CD14-positive monocyte (primary cell): ENCODE measurements around the gene KRTAP4-16. TPM values are rescaled to one million over a fixed set of nuclear protein-coding genes. Genes with fewer than 3 reads are reported as not detected.
"Not testable (repeated sequence)": the region's sequence is repeated elsewhere in the genome, so short reads cannot be mapped to it uniquely, and the experiment has no call there.

ENCODE experiments used
- DNase-seq, 3 donors: peaks; one replicate each; pipeline ENCODE4 v3.0.0-alpha.2; 2011 to 2022
- H2AFZ ChIP-seq: 2 replicates; pipeline ENCODE4 v1.6.0; 2012; ENCODE audit warnings: mild to moderate bottlenecking, low read depth, low read length, inconsistent platforms; ENCODE audit not compliant: insufficient read depth, poor library complexity, severe bottlenecking
- H3K27ac ChIP-seq, 2 donors: 1 replicate in 1 of 2; 2 replicates in 1 of 2; pipeline ENCODE4 v1.5.1; 2012 to 2013; ENCODE audit warnings: low read length in 2 of 2, control low read depth in 1 of 2, inconsistent platforms in 1 of 2, low read depth in 1 of 2, mild to moderate bottlenecking in 1 of 2
- H3K27me3 ChIP-seq, 2 donors: one replicate each; pipeline versions ENCODE4 v1.6.0 to v1.6.1; 2011 to 2013; ENCODE audit warnings: low read length in 2 of 2; ENCODE audit not compliant: control insufficient read depth in 2 of 2, insufficient read depth in 2 of 2
- H3K36me3 ChIP-seq, 2 donors: replicated peaks in 1 of 2; 1 replicate in 1 of 2; 2 replicates in 1 of 2; pipeline versions ENCODE4 v1.5.1 to v1.6.1; 2012 to 2013; ENCODE audit warnings: low read length in 2 of 2, control low read depth in 1 of 2, inconsistent platforms in 1 of 2, mild to moderate bottlenecking in 1 of 2; ENCODE audit not compliant: insufficient read depth in 2 of 2, control insufficient read depth in 1 of 2
- H3K4me1 ChIP-seq, 2 donors: 1 replicate in 1 of 2; 2 replicates in 1 of 2; pipeline versions ENCODE4 v1.5.1 to v1.6.1; 2012 to 2013; ENCODE audit warnings: low read length in 2 of 2, control low read depth in 1 of 2, inconsistent platforms in 1 of 2, mild to moderate bottlenecking in 1 of 2, moderate library complexity in 1 of 2; ENCODE audit not compliant: insufficient read depth in 2 of 2, control insufficient read depth in 1 of 2
- H3K4me2 ChIP-seq: replicated peaks from 2 replicates; pipeline ENCODE3; 2012; ENCODE audit warnings: low read length, moderate library complexity, mild to moderate bottlenecking; ENCODE audit not compliant: poor library complexity, severe bottlenecking; ENCODE audit errors: extremely low read depth
- H3K4me3 ChIP-seq, 3 experiments: fragments of 200-600 bp in 1 of 3; sonication (generic) in 1 of 3; replicated peaks in 1 of 3; 1 replicate in 2 of 3; 2 replicates in 1 of 3; pipeline ENCODE4 v1.5.1; 2011 to 2013; ENCODE audit warnings: low read length in 3 of 3, mild to moderate bottlenecking in 3 of 3, control low read depth in 2 of 3, low read depth in 2 of 3, inconsistent platforms in 1 of 3, moderate library complexity in 1 of 3
- H3K79me2 ChIP-seq: 2 replicates; pipeline ENCODE4 v1.6.0; 2012; ENCODE audit warnings: mild to moderate bottlenecking, control low read depth, inconsistent platforms, low read length, moderate library complexity; ENCODE audit not compliant: insufficient read depth
- H3K9ac ChIP-seq: 2 replicates; pipeline ENCODE4 v1.6.0; 2017; ENCODE audit warnings: low read length, mild to moderate bottlenecking; ENCODE audit not compliant: insufficient read depth, poor library complexity, severe bottlenecking
- H3K9me3 ChIP-seq, 2 donors: replicated peaks in 1 of 2; 1 replicate in 1 of 2; 2 replicates in 1 of 2; pipeline versions ENCODE4 v1.5.1 to v1.6.1; 2012 to 2013; ENCODE audit warnings: low read length in 2 of 2, control low read depth in 1 of 2; ENCODE audit not compliant: control insufficient read depth in 1 of 2, insufficient read depth in 1 of 2
- H4K20me1 ChIP-seq: 2 replicates; pipeline ENCODE4 v1.6.0; 2012; ENCODE audit warnings: mild to moderate bottlenecking, low read length, control low read depth, moderate library complexity; ENCODE audit not compliant: insufficient read depth
- H3K27ac Mint-ChIP-seq, 7 donors: one replicate each; pipeline ENCODE4 v1.8.0; 2020; ENCODE audit warnings: mild to moderate bottlenecking in 7 of 7, mixed read lengths in 7 of 7, moderate library complexity in 6 of 7, inconsistent platforms in 2 of 7
- H3K27me3 Mint-ChIP-seq, 3 donors: one replicate each; pipeline ENCODE4 v1.8.0; 2021 to 2022; ENCODE audit warnings: low read depth in 3 of 3, mild to moderate bottlenecking in 3 of 3, mixed read lengths in 3 of 3, moderate library complexity in 3 of 3, inconsistent platforms in 1 of 3
- H3K36me3 Mint-ChIP-seq, 2 donors: one replicate each; pipeline ENCODE4 v1.8.0; 2020; ENCODE audit warnings: mixed read lengths in 2 of 2, inconsistent platforms in 1 of 2, mild to moderate bottlenecking in 1 of 2
- H3K4me1 Mint-ChIP-seq: one replicate; pipeline ENCODE4 v1.8.0; 2020; ENCODE audit warnings: mild to moderate bottlenecking, mixed read lengths
- H3K4me3 Mint-ChIP-seq, 2 donors: one replicate each; pipeline ENCODE4 v1.8.0; 2020; ENCODE audit warnings: mild to moderate bottlenecking in 2 of 2, mixed read lengths in 2 of 2, moderate library complexity in 1 of 2
- H3K9me3 Mint-ChIP-seq, 7 donors: one replicate each; pipeline ENCODE4 v1.8.0; 2020 to 2022; ENCODE audit warnings: mixed read lengths in 7 of 7, mild to moderate bottlenecking in 6 of 7, moderate library complexity in 6 of 7, inconsistent platforms in 2 of 7
- WGBS: methylation state at CpG from one replicate; pipeline ENCODE4 v1.1.5; 2013; ENCODE audit warnings: missing lambda C conversion rate; ENCODE audit not compliant: insufficient coverage; 5-methylcytosine and 5-hydroxymethylcytosine counted together
- intact Hi-C, 2 donors: fragments of 100-400 bp; cut with micrococcal nuclease; formaldehyde crosslinking; loops; one replicate each; pipeline versions ENCODE4 v1.15.0 to v1.15.1; 2023
- polyA plus RNA-seq, 3 donors: library from polyadenylated mRNA; depleted of rRNA in 1 of 3; unstranded in 2 of 3; stranded (reverse) in 1 of 3; fragments of 300-500 nt in 2 of 3; fragments of >200 nt in 1 of 3; fragmentation: Illumina TruSeq in 2 of 3; gene quantifications; 1 replicate in 2 of 3; 2 replicates in 1 of 3; pipeline ENCODE4 v1.2.3, GENCODE V29; 2012 to 2021
- TF ChIP-seq, protein P1 (sequence below): fragments of 200-600 bp; IDR thresholded peaks from one replicate; pipeline ENCODE4 v1.8.0; 2022; ENCODE audit warnings: antibody characterized with exemption, mild to moderate bottlenecking

KRTAP4-16 gene
- polyA plus RNA-seq, 3 donors: not detected

DNA sequence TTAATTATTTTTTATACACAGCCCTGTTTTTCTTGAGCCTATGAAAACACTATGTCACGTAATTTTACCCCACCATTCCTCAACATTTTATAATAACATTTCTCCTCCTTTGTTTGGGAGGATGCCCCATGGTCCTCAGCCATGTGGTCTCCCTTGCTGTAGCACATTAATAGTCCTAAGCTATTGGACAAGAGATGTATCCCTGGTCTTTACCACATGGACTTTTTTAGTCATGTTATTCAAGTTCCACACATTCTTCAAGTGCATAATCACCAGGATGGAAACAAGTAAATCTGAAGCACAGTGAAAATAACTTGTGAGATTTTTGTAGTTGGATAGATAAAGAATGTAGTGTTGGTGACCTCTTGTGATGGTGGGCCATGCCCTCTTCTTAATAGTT, 40.0 kb downstream of the KRTAP4-16 start:
- H2AFZ ChIP-seq: no peak overlapping the region
- no peaks in the 10 kb centered on the region for H3K4me1 Mint-ChIP-seq
- H3K36me3 ChIP-seq: no peaks in the 10 kb centered on the region
- H3K9ac ChIP-seq: no peak overlapping the region
- H3K36me3 Mint-ChIP-seq: peaks cover 0 to 2% of the 10 kb centered on the region in 2 donors
- H3K4me2 ChIP-seq: no peak overlapping the region
- intact Hi-C loops: no loop called here
- no peak overlapping the region for H3K4me3 Mint-ChIP-seq
- no peaks in the 10 kb centered on the region for H4K20me1 ChIP-seq
- WGBS: 100% methylated on average over 1 of the region's 1 CpG
- H3K27ac Mint-ChIP-seq: no peak overlapping the region
- no peak overlapping the region for H3K27ac ChIP-seq
- peaks cover 19 to 28% of the 10 kb centered on the region in 2 donors for H3K27me3 ChIP-seq
- DNase-seq: no peak
- no peaks in the 10 kb centered on the region for H3K9me3 ChIP-seq
- H3K9me3 Mint-ChIP-seq: peaks cover 0 to 9% (median 2%) of the 10 kb centered on the region in 7 donors
- H3K4me1 ChIP-seq: no peaks in the 10 kb centered on the region
- no peak overlapping the region for H3K4me3 ChIP-seq
- no peaks in the 10 kb centered on the region for H3K79me2 ChIP-seq
- TF ChIP-seq, protein P1, sequence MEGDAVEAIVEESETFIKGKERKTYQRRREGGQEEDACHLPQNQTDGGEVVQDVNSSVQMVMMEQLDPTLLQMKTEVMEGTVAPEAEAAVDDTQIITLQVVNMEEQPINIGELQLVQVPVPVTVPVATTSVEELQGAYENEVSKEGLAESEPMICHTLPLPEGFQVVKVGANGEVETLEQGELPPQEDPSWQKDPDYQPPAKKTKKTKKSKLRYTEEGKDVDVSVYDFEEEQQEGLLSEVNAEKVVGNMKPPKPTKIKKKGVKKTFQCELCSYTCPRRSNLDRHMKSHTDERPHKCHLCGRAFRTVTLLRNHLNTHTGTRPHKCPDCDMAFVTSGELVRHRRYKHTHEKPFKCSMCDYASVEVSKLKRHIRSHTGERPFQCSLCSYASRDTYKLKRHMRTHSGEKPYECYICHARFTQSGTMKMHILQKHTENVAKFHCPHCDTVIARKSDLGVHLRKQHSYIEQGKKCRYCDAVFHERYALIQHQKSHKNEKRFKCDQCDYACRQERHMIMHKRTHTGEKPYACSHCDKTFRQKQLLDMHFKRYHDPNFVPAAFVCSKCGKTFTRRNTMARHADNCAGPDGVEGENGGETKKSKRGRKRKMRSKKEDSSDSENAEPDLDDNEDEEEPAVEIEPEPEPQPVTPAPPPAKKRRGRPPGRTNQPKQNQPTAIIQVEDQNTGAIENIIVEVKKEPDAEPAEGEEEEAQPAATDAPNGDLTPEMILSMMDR: no peak
- H3K27me3 Mint-ChIP-seq: peaks cover 13 to 30% (median 20%) of the 10 kb centered on the region in 3 donors

DNA sequence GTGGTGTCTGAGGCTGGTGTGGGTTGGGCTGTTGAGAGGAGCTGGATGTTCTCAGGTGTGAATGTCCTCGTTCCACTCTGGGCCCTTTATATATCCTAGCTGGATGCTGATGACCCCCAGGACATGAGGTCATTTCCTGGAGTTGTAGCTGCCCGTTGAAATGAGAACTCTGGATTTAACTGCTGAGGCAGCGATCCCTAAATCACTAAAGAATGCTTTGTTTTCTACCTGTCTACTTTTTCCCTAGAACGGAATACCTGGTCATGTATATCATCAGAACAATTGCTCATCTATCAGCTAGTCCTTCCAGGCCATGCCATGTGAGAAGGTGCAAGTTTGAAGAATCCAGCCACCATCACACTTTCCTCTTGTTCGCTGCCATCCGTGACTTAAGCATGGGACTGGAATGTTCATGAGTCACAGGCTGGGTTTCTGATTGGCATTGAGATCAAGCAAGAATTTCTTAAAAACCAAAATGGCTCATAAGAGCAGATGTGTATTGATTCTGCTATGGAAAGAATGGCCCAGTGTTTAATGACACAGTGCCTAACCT, 41.9 kb downstream of the KRTAP4-16 start, which contains the start of gene KRTAP2-3:
Gene KRTAP2-3 (minus strand): TSS at position 63 of the 553 bp plus-strand sequence. CDS start 64 bp downstream, outside the sequence.
- no peak for DNase-seq
- Histone ChIP-seq H3K27ac (no peak within 1 kb of the TSS), H4K20me1 (no peaks in the 10 kb centered on the region), H3K27me3 (peaks cover 19 to 28% of the 10 kb centered on the region in 2 donors), H3K4me3 (no peak within 1 kb of the TSS), H3K9me3 (no peaks in the 10 kb centered on the region), H3K36me3 (no peaks in the 10 kb centered on the region), H3K4me1 (no peaks in the 10 kb centered on the region), H2AFZ (no peak within 1 kb of the TSS), H3K79me2 (no peaks in the 10 kb centered on the region), H3K4me2 (no peak within 1 kb of the TSS), H3K9ac (no peak within 1 kb of the TSS)
- Mint-ChIP-seq H3K36me3 (peaks cover 0 to 2% of the 10 kb centered on the region in 2 donors), H3K27ac (peak within 1 kb of the TSS in 1 of 7 donors; percentile 64), H3K4me3 (peak within 1 kb of the TSS in 1 of 2 donors; percentile 32), H3K4me1 (no peaks in the 10 kb centered on the region), H3K27me3 (peaks cover 13 to 33% (median 20%) of the 10 kb centered on the region in 3 donors), H3K9me3 (peaks cover 0 to 9% (median 2%) of the 10 kb centered on the region in 7 donors)
- TF ChIP-seq, protein P1: no peak
- 100% methylated on average over 2 of the region's 6 CpGs for WGBS
- intact Hi-C loops: no loop called here

- H3K4me3 ChIP-seq, H3K4me2 ChIP-seq, DNase-seq, intact Hi-C loops, H4K20me1 ChIP-seq, H3K27ac ChIP-seq, H3K36me3 Mint-ChIP-seq, H3K4me1 ChIP-seq, H3K36me3 ChIP-seq, H3K4me1 Mint-ChIP-seq, H3K9me3 Mint-ChIP-seq, H3K9ac ChIP-seq, H3K9me3 ChIP-seq, H2AFZ ChIP-seq, H3K79me2 ChIP-seq: not testable (repeated sequence)
- peak overlapping the region in 1 of 2 donors; percentile 15 for H3K4me3 Mint-ChIP-seq
- WGBS: 76% methylated on average over 5 of the region's 31 CpGs
- peaks cover 19 to 28% of the 10 kb centered on the region in 2 donors for H3K27me3 ChIP-seq
- H3K27ac Mint-ChIP-seq: peak overlapping the region in 1 of 7 donors; percentile 64
- H3K27me3 Mint-ChIP-seq: peaks cover 13 to 33% (median 20%) of the 10 kb centered on the region in 3 donors
Observed at GRCh38 chr17:41059276-41060051, 42.5 kb downstream of the KRTAP4-16 start.
